ENCODE data around the gene ABLIM2.

The ABLIM2 gene

GRCh38 chr4:8133897-8134563, 24.6 kb downstream of the ABLIM2 start:
- no CpG with 5 or more reads among the region's 26 CpGs for WGBS (ENCODE audit: extremely low coverage, insufficient coverage, low lambda C conversion rate)
- DNase-seq = peak; percentile 65
- H3K4ac ChIP-seq (ENCODE audit: low read depth, low read length) = no peak overlapping the region

GRCh38 chr4:8132947-8133705, 25.5 kb downstream of the ABLIM2 start:
- Histone ChIP-seq H3K4me1 (ENCODE audit: control insufficient read depth, low read depth, low read length) (peaks cover 5% of the 10 kb centered on the region), H2BK15ac (replicated peaks; ENCODE audit: low read depth) (no peak overlapping the region), H3K4me2 (ENCODE audit: low read length) (no peak overlapping the region), H3K4me3 (ENCODE audit: low read length) (no peak overlapping the region), H4K5ac (ENCODE audit: low read length) (no peak overlapping the region), H3K23ac (ENCODE audit: low read length) (no peak overlapping the region), H3K18ac (ENCODE audit: low read length) (no peak overlapping the region), H3K56ac (ENCODE audit: low read length) (no peak overlapping the region), H2BK120ac (ENCODE audit: low read depth, low read length) (no peak overlapping the region), H2AK5ac (ENCODE audit: low read length) (no peak overlapping the region), H4K8ac (ENCODE audit: low read depth, low read length) (no peak overlapping the region), H3K79me1 (ENCODE audit: low read length) (no peaks in the 10 kb centered on the region), H3K27me3 (ENCODE audit: insufficient read depth, low read length, poor library complexity) (no peaks in the 10 kb centered on the region), H3K9ac (ENCODE audit: low read length) (no peak overlapping the region), H3K79me2 (ENCODE audit: control insufficient read depth, insufficient read depth, low read length) (no peaks in the 10 kb centered on the region), H3K27ac (ENCODE audit: low read depth, low read length) (no peak overlapping the region), H3K36me3 (ENCODE audit: control insufficient read depth, insufficient read depth, low read length) (no peaks in the 10 kb centered on the region), H2BK5ac (ENCODE audit: low read length) (no peak overlapping the region), H3K4ac (ENCODE audit: low read depth, low read length) (no peak overlapping the region)
- no CpG with 5 or more reads among the region's 27 CpGs for WGBS (ENCODE audit: extremely low coverage, insufficient coverage, low lambda C conversion rate)
- DNase-seq = no peak

More at GRCh38 chr4:8133897-8134563, 24.6 kb downstream of the ABLIM2 start:
- peaks cover 5% of the 10 kb centered on the region for H3K4me1 ChIP-seq (ENCODE audit: control insufficient read depth, low read depth, low read length)
- H3K36me3 ChIP-seq (ENCODE audit: control insufficient read depth, insufficient read depth, low read length) = no peaks in the 10 kb centered on the region
- no peaks in the 10 kb centered on the region for H3K27me3 ChIP-seq (ENCODE audit: insufficient read depth, low read length, poor library complexity)
- H3K79me2 ChIP-seq (ENCODE audit: control insufficient read depth, insufficient read depth, low read length) = no peaks in the 10 kb centered on the region
- no peak overlapping the region for H3K23ac ChIP-seq (ENCODE audit: low read length)
- H3K79me1 ChIP-seq (ENCODE audit: low read length) = no peaks in the 10 kb centered on the region
- no peak overlapping the region for H2AK5ac ChIP-seq (ENCODE audit: low read length)
- no peak overlapping the region for H4K5ac ChIP-seq (ENCODE audit: low read length)
- no peak overlapping the region for H3K27ac ChIP-seq (ENCODE audit: low read depth, low read length)
- no peak overlapping the region for H3K4me3 ChIP-seq (ENCODE audit: low read length)
- H3K56ac ChIP-seq (ENCODE audit: low read length) = peak overlapping the region; percentile 71
- peak overlapping the region; percentile 20 for H3K9ac ChIP-seq (ENCODE audit: low read length)
- H4K8ac ChIP-seq (ENCODE audit: low read depth, low read length) = no peak overlapping the region
- no peak overlapping the region for H2BK15ac ChIP-seq (replicated peaks; ENCODE audit: low read depth)
- H2BK120ac ChIP-seq (ENCODE audit: low read depth, low read length) = no peak overlapping the region
- no peak overlapping the region for H2BK5ac ChIP-seq (ENCODE audit: low read length)
- no peak overlapping the region for H3K4me2 ChIP-seq (ENCODE audit: low read length)
- no peak overlapping the region for H3K18ac ChIP-seq (ENCODE audit: low read length)

- no peak overlapping the region for H2AK5ac ChIP-seq (ENCODE audit: low read length)
- H2BK120ac ChIP-seq (ENCODE audit: low read depth, low read length) = no peak overlapping the region
- no peak overlapping the region for H3K4me3 ChIP-seq (ENCODE audit: low read length)
- no peak overlapping the region for H3K9ac ChIP-seq (ENCODE audit: low read length)
- no peak overlapping the region for H4K8ac ChIP-seq (ENCODE audit: low read depth, low read length)
- no peaks in the 10 kb centered on the region for H3K27me3 ChIP-seq (ENCODE audit: insufficient read depth, low read length, poor library complexity)
- H3K4me2 ChIP-seq (ENCODE audit: low read length) = no peak overlapping the region
- no peak overlapping the region for H4K5ac ChIP-seq (ENCODE audit: low read length)
- H3K36me3 ChIP-seq (ENCODE audit: control insufficient read depth, insufficient read depth, low read length) = no peaks in the 10 kb centered on the region
- no peak overlapping the region for H3K23ac ChIP-seq (ENCODE audit: low read length)
- no peak overlapping the region for H2BK15ac ChIP-seq (replicated peaks; ENCODE audit: low read depth)
- H3K79me2 ChIP-seq (ENCODE audit: control insufficient read depth, insufficient read depth, low read length) = no peaks in the 10 kb centered on the region
- no peak overlapping the region for H3K27ac ChIP-seq (ENCODE audit: low read depth, low read length)
- H3K79me1 ChIP-seq (ENCODE audit: low read length) = no peaks in the 10 kb centered on the region
- H3K18ac ChIP-seq (ENCODE audit: low read length) = no peak overlapping the region
- peaks cover 5% of the 10 kb centered on the region for H3K4me1 ChIP-seq (ENCODE audit: control insufficient read depth, low read depth, low read length)
- H3K4ac ChIP-seq (ENCODE audit: low read depth, low read length) = no peak overlapping the region
- no peak overlapping the region for H3K56ac ChIP-seq (ENCODE audit: low read length)
- DNase-seq = no peak
- no peak overlapping the region for H2BK5ac ChIP-seq (ENCODE audit: low read length)
- WGBS (ENCODE audit: extremely low coverage, insufficient coverage, low lambda C conversion rate) = no CpG with 5 or more reads among the region's 10 CpGs
These were observed 26.2 kb downstream of the ABLIM2 start for GRCh38 chr4:8132400-8132799.

- no peak overlapping the region for H3K56ac ChIP-seq (ENCODE audit: low read length)
- H3K4me3 ChIP-seq (ENCODE audit: low read length) = no peak overlapping the region
- H3K9ac ChIP-seq (ENCODE audit: low read length) = no peak overlapping the region
- H3K36me3 ChIP-seq (ENCODE audit: control insufficient read depth, insufficient read depth, low read length) = no peaks in the 10 kb centered on the region
- H3K27me3 ChIP-seq (ENCODE audit: insufficient read depth, low read length, poor library complexity) = no peaks in the 10 kb centered on the region
- H3K79me1 ChIP-seq (ENCODE audit: low read length) = no peaks in the 10 kb centered on the region
- H3K27ac ChIP-seq (ENCODE audit: low read depth, low read length) = no peak overlapping the region
- no peak overlapping the region for H2AK5ac ChIP-seq (ENCODE audit: low read length)
- no peak overlapping the region for H3K18ac ChIP-seq (ENCODE audit: low read length)
- H4K5ac ChIP-seq (ENCODE audit: low read length) = no peak overlapping the region
- H3K23ac ChIP-seq (ENCODE audit: low read length) = no peak overlapping the region
- WGBS (ENCODE audit: extremely low coverage, insufficient coverage, low lambda C conversion rate) = no CpG with 5 or more reads among the region's 18 CpGs
- no peak overlapping the region for H2BK5ac ChIP-seq (ENCODE audit: low read length)
- H2BK15ac ChIP-seq (replicated peaks; ENCODE audit: low read depth) = no peak overlapping the region
- DNase-seq = no peak
- H4K8ac ChIP-seq (ENCODE audit: low read depth, low read length) = no peak overlapping the region
- H3K4ac ChIP-seq (ENCODE audit: low read depth, low read length) = no peak overlapping the region
- H3K4me2 ChIP-seq (ENCODE audit: low read length) = no peak overlapping the region
- H3K79me2 ChIP-seq (ENCODE audit: control insufficient read depth, insufficient read depth, low read length) = no peaks in the 10 kb centered on the region
- no peak overlapping the region for H2BK120ac ChIP-seq (ENCODE audit: low read depth, low read length)
- H3K4me1 ChIP-seq (ENCODE audit: control insufficient read depth, low read depth, low read length) = peaks cover 5% of the 10 kb centered on the region
These were observed 26.8 kb downstream of the ABLIM2 start for GRCh38 chr4:8131826-8132225.

- no peak overlapping the region for H3K9ac ChIP-seq (ENCODE audit: low read length)
- no peak overlapping the region for H4K5ac ChIP-seq (ENCODE audit: low read length)
- no peak overlapping the region for H2AK5ac ChIP-seq (ENCODE audit: low read length)
- H3K36me3 ChIP-seq (ENCODE audit: control insufficient read depth, insufficient read depth, low read length) = no peaks in the 10 kb centered on the region
- H3K23ac ChIP-seq (ENCODE audit: low read length) = no peak overlapping the region
- H3K79me2 ChIP-seq (ENCODE audit: control insufficient read depth, insufficient read depth, low read length) = no peaks in the 10 kb centered on the region
- H3K4me3 ChIP-seq (ENCODE audit: low read length) = no peak overlapping the region
- no peaks in the 10 kb centered on the region for H3K27me3 ChIP-seq (ENCODE audit: insufficient read depth, low read length, poor library complexity)
- no peak overlapping the region for H3K18ac ChIP-seq (ENCODE audit: low read length)
- no peak overlapping the region for H2BK15ac ChIP-seq (replicated peaks; ENCODE audit: low read depth)
- no peak overlapping the region for H2BK120ac ChIP-seq (ENCODE audit: low read depth, low read length)
- no peak overlapping the region for H3K56ac ChIP-seq (ENCODE audit: low read length)
- H3K4ac ChIP-seq (ENCODE audit: low read depth, low read length) = no peak overlapping the region
- WGBS (ENCODE audit: extremely low coverage, insufficient coverage, low lambda C conversion rate) = no CpG with 5 or more reads among the region's 8 CpGs
- no peaks in the 10 kb centered on the region for H3K79me1 ChIP-seq (ENCODE audit: low read length)
- no peak overlapping the region for H3K4me2 ChIP-seq (ENCODE audit: low read length)
- H3K27ac ChIP-seq (ENCODE audit: low read depth, low read length) = no peak overlapping the region
- no peak overlapping the region for H4K8ac ChIP-seq (ENCODE audit: low read depth, low read length)
- H3K4me1 ChIP-seq (ENCODE audit: control insufficient read depth, low read depth, low read length) = peaks cover 5% of the 10 kb centered on the region
- DNase-seq = no peak
- H2BK5ac ChIP-seq (ENCODE audit: low read length) = no peak overlapping the region
These were observed 27.4 kb downstream of the ABLIM2 start for GRCh38 chr4:8131210-8131609.

All from mesendoderm (in vitro differentiated cells).